ENCODE measurements around the gene LDLRAP1.
"Not testable (repeated sequence)": the region's sequence is repeated elsewhere in the genome, so short reads cannot be mapped to it uniquely, and the experiment has no call there.

The LDLRAP1 gene

DNA sequence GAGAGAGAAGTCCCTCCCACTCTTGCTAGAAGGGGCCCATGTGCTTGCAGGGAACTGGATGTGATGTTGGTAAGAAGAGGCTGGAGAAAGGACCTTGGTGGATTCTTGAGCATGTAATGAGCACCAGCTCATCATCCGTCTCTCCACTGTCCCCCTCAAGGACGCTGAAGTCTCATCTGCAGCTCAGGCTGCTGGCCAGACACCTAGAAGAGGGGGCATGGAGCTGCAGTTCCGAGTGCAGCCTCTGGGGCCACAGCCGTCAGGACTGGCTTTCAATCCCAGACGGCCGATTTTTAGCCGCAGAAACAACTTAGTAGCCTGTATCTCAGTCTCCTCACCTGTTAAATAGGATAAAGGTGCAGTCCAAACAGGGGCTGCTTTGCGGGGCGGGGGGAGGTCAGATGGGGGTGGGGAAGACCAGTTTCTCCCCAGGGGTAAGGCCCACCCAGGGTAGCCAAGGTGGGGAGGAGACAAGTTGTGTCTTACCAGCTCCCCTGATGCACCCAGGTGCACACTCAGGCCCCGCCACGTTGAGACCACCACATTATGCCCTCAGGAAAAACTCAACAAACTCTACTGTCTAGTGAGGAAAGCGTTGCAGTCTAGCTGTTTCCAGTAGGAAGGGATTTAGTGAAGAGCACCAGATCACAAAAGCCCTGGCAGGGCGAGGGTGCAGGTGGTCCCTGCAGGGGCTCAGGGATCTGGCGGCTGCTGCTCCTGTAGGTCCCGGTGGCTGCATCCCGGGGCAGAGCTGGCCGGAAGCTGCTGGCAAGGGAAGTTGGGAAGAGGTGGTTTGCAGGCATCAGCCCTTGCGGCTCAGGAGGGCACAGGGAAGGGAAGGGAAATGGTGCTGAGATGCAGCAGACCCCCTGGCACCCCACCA is 29.5 kb downstream of the LDLRAP1 start:
- DNase-seq (ENCODE audit: low read depth in 2 of 3, low spot score in 2 of 3) = no peak

GRCh38 chr1:25573591-25573930 is 30.2 kb downstream of the LDLRAP1 start:
- DNase-seq (ENCODE audit: low read depth in 2 of 3, low spot score in 2 of 3) = no peak

DNA sequence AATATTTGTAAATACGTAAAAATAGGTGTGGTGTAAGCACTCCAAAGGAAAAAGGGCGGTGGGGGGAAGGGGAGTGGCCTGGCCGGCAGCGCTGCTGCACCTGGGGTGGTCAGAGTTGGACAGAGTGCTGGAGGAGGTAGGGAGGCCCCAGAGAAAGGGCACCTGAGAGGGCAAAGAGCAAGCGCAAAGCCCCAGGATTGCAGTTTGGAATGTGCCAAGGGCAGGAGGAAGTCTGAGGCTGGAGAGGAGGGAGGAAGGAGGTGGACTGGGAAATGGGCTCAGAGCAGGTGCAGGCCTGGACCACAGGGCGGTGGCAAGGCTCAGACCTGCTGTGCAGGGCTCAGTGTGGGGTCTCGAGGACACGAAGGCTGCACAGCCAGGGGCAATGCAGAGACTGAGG is 30.6 kb downstream of the LDLRAP1 start:
- DNase-seq (ENCODE audit: low read depth in 2 of 3, low spot score in 2 of 3) = no peak

DNA sequence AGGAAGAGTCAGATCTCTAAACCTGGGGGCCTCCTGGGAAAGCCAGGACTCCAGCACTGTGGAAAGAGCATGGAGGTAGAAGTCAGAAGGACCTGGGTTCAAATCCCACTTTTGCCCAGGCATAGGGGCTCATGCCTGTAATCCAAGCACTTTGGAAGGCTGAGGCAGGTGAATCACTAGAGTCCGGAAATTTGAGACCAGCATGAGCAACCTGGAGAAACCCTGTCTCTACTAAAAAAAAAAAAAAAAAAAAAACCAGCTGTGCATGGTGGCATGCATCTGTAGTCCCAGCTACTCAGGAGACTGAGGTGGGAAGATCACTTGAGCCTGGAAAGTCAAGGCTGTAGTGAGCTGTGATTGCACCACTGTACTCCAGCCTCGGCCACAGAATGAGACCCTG is 31.8 kb downstream of the LDLRAP1 start:
- no peak for DNase-seq (ENCODE audit: low read depth in 2 of 3, low spot score in 2 of 3)

- DNase-seq (ENCODE audit: low read depth in 2 of 3, low spot score in 2 of 3) = no peak
Observed at GRCh38 chr1:25576459-25577133, 33.2 kb downstream of the LDLRAP1 start.

GRCh38 chr1:25577134-25577920 is 33.9 kb downstream of the LDLRAP1 start:
- no peak for DNase-seq (ENCODE audit: low read depth in 2 of 3, low spot score in 2 of 3)

DNA sequence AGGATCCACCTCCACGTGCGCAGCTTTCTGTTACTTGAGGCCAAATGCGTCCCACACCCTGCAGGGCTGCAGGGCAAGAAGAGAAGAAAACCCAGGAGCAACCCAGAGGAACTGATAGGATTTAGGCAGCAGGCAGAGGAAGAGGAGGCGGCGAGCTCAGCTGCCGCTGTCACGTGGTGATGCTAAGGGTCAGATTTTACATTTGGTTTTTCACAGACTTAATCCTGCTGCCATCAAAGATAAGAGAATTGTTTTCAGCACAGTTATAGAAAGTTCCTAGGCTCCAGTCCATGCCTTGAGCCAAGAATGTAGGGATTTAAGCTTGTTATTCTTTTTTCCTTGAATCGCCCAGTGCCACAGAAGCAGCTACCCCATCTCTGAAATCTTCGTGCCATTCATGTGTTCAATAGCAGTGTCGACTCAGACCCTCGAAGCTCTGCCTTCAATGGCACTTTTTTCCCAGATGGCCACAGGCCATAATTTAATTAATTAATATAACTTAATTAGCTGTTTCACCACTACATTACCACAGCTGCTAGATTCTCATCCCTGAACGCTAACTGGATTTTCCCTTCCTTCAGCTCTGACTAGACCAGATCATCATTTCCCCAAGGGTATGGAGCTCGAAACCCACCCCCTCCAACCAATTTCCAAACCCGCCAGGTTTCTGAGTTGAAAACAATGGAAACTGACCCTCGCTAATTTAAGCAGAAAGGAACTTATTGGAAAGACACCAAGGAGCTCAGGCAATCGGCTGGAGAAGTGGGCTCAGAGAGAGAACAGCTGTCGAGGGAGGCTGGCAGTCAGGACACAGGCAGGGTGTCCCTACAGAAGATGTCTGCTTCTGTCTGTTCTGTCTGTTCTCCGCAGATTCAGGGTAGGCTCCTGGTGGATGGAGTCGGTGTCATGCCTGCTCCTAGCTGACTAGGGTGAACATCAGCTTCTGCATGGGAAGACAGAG is 36.2 kb downstream of the LDLRAP1 start:
- DNase-seq (ENCODE audit: low read depth in 2 of 3, low spot score in 2 of 3) = no peak

- no peak for DNase-seq (ENCODE audit: low read depth in 2 of 3, low spot score in 2 of 3)
Observed at GRCh38 chr1:25580927-25581326, 37.5 kb downstream of the LDLRAP1 start.

- DNase-seq (ENCODE audit: low read depth in 2 of 3, low spot score in 2 of 3) = no peak
Observed at GRCh38 chr1:25581764-25582163, 38.4 kb downstream of the LDLRAP1 start.

DNA sequence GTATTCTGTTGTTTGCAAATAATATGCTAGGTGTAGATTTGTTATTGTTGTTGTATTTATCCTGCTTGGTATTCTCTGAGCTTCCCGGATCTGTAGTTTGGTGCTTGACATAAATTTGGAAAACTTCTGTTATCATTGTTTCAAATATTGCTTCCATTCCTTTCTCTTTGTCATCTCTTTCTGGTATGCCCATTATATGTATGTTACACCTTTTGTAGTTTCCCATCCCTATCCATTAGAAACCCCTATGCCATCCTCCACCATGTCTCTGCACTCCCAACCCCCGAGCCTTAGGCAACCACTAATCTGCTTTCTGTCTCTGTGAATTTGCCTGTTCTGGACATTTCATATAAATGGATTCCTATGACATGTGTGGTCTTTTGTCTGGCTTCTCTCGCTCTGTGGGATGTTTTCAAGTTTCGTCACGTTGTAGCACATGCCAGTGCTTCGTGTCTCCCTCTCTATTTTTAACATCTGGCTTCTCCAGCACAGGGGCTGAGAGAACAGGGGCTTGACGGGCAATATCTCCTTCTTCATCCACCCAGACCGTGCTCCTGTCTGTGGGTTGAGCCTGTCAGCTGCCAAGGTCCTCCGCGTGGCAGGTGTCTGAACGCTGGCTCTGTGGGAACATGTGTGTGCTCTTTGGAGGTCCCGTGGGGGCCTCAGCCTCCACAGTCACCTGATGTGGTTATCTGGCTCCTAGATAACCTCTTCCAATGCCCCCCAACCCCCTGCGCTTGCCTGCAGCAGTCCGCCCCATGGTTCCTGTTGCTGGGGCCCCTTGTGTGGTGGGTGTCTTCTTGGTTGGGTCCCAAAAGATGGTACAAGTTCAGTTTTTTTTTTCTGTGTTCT is 40.3 kb downstream of the LDLRAP1 start:
- DNase-seq (ENCODE audit: low read depth in 2 of 3, low spot score in 2 of 3) = no peak

GRCh38 chr1:25586181-25586588 is 42.8 kb downstream of the LDLRAP1 start:
- DNase-seq (ENCODE audit: low read depth in 2 of 3, low spot score in 2 of 3) = no peak

DNA sequence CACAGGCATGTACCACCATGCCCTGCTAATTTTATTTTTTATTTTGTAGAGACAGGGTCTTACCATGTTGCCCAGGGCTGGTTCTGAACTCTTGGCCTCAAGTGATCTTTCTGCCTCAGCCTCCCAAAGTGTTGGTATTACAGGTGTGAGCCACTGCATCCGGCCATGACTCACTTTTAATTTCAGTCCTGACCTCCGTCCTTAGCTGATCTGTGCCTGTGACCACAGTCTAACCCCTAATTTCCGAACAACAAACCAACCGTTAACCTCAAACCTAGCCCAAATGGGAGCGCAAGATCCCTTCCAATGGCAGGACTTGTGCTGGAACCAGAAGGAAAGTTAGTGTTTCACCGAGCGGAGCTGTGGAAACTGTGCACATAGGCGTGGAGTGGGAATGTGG is 43.9 kb downstream of the LDLRAP1 start:
- no peak for DNase-seq (ENCODE audit: low read depth in 2 of 3, low spot score in 2 of 3)

GRCh38 chr1:25588224-25588623 is 44.8 kb downstream of the LDLRAP1 start:
- DNase-seq (ENCODE audit: low read depth in 2 of 3, low spot score in 2 of 3) = not testable (repeated sequence)

DNA sequence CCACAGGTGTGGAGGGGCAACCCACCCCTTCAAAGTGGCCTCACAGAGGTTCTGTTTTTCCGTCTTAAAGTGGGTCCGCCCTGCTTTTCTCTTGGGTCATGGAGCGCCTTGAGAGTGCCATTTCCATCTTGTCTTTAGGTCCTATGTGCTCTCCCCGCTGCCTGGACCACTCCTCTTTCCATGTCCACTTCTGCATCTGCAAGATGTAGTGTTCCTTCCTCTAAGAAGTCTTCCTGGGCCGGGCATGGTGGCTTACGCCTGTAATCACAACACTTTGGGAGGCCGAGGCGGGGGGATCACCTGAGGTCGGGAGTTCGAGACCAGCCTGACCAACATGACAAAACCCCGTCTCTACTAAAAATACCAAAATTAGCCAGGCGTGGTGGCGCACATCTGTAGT is 45.4 kb downstream of the LDLRAP1 start:
- not testable (repeated sequence) for DNase-seq (ENCODE audit: low read depth in 2 of 3, low spot score in 2 of 3)

DNA sequence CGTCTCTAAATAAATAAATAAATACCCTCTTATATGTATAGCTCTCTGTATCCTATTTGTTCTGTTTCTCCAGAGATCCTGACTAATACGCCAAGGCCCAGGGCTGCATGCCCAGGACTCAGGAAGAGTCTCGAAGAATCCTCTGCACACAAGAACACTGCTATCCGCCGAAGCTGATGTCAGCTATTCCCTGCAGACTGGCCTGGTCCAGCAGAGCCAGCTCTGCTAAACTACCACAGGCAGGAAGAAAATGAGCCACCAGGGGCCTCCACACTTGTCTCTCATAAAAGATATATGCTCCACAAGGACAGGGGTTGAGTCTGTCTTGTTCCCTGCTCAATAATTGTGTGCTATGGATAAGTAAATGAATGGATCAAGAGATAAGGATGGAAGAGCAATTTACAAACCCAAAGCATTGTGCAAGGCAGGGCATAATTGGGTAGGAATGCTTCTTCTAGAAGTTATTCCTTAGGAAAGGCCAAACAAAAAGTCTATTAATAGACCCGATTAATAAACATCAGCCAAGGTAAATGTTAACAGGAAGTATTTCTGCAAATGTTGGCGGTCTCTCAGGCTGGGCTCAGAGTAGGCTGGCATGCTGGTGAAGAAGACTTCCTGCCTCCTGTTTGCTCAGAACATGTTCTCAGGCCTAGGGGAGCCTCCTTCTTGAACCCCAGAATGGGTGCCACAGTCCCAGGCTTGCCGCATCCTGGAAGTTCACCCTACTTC is 46.9 kb downstream of the LDLRAP1 start:
- DNase-seq (ENCODE audit: low read depth in 2 of 3, low spot score in 2 of 3) = no peak

DNA sequence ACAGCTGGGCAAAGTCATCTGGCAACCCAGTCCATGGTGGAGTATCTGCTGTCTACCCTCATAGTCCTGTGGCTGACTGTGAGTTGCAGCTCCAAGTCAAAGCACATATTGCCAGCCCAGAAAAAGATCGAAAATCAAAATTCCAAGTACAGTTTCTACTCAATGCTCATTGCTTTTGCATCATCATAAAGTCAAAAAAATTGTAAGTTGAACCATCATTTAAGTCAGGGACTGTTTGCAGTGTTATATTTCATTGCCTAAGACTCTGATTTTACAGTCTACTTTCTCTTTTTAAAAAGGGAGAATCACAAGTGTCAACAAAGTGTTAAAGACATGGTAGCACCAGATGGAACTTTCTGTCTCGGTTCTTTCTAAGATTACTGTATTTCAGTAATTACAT is 50.5 kb downstream of the LDLRAP1 start:
- DNase-seq (ENCODE audit: low read depth in 2 of 3, low spot score in 2 of 3) = no peak

DNA sequence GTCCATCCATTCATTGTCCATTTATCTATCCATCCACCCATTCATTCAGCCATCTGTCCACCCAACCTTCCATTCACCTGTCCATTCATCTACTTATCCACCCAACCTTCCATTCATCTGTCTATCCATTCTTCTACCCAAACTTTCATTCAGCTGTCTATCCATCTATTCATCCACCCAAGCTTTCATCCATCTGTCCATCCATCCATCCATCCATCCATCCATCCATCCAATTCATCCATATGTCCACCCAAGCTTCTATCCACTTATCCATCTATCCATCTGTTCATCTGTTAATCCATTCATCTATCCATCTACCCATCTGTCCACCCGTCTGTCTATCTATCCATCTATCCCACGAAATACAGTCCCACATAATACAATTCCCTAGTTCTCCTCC is 51.6 kb downstream of the LDLRAP1 start:
- no peak for DNase-seq (ENCODE audit: low read depth in 2 of 3, low spot score in 2 of 3)

- DNase-seq (ENCODE audit: low read depth in 2 of 3, low spot score in 2 of 3) = not testable (repeated sequence)
Observed at GRCh38 chr1:25596641-25597040, 53.2 kb downstream of the LDLRAP1 start.

- DNase-seq (ENCODE audit: low read depth in 2 of 3, low spot score in 2 of 3) = no peak
Observed at GRCh38 chr1:25598879-25599278, 55.5 kb downstream of the LDLRAP1 start.

Measured in activated CD8-positive, alpha-beta memory T cell treated with anti-CD3 and anti-CD28 coated beads for 48 hours (primary cell).